K562 (cell line): Measurements from ENCODE around the gene DCPS. TPM values are rescaled to one million over a fixed set of nuclear protein-coding genes. Genes with fewer than 3 reads are reported as not detected.

Source experiments
- ATAC-seq: fragments of 200-7000 bp; cut with Tn5 transposase; 3 replicates; pipeline ENCODE4 v1.9.1; 2020; ENCODE audit warnings: moderate library complexity
- BruUV-seq: library from RNA; stranded (reverse); fragments of 400-500 nt; replicated peaks from 2 replicates; lab custom pipeline; 2021; lab: Mats Ljungman, UMichigan
- CTCF ChIA-PET: fragments of 300-600 bp; formaldehyde crosslinking; extraction: SDS; loops from one replicate; lab custom pipeline; 2021; ENCODE audit warnings: low intra/inter-chr PET ratio; lab: Yijun Ruan, JAX
- POLR2A ChIA-PET: fragments of 300-600, 350-650 bp; sonication (Branson Sonifier 250); formaldehyde crosslinking; extraction: SDS; loops from one replicate; lab custom pipeline; 2021; ENCODE audit warnings: antibody characterized with exemption, inconsistent platforms; lab: Yijun Ruan, JAX
- DNase-seq, 4 experiments: peaks; one replicate each; pipeline versions ENCODE4 v3.0.0 to v3.0.0-alpha.2; 2011 to 2018; ENCODE audit warnings: low spot score in 3 of 4, mixed read lengths in 3 of 4; ENCODE audit errors: extremely low read depth in 1 of 4
- FAIRE-seq: peaks from 2 replicates; lab custom pipeline; 2011; peaks lifted over from hg19 to GRCh38; lab: Jason Lieb, UNC
- H2AFZ ChIP-seq: 2 replicates; pipeline ENCODE4 v1.6.0; 2011; ENCODE audit warnings: low read depth, low read length, control low read depth, inconsistent platforms
- H3K27ac ChIP-seq: fragments of 200-600 bp; 3 replicates; pipeline ENCODE4 v1.8.0; 2011; ENCODE audit warnings: low read depth, mild to moderate bottlenecking, control low read depth, inconsistent platforms, low read length, moderate library complexity, mixed read lengths; ENCODE audit errors: extremely low read depth
- H3K27me3 ChIP-seq, 2 experiments: fragments of 300-600 bp in 1 of 2; 2 replicates in 1 of 2; 3 replicates in 1 of 2; pipeline versions ENCODE4 v1.6.0 to v1.8.0; 2011; ENCODE audit warnings: inconsistent platforms in 2 of 2, low read length in 2 of 2, mild to moderate bottlenecking in 1 of 2, mixed read lengths in 1 of 2, moderate library complexity in 1 of 2; ENCODE audit not compliant: control insufficient read depth in 2 of 2, insufficient read depth in 2 of 2
- H3K36me3 ChIP-seq: fragments of 300-600 bp; 3 replicates; pipeline ENCODE4 v1.8.0; 2011; ENCODE audit warnings: mild to moderate bottlenecking, low read length, inconsistent platforms; ENCODE audit not compliant: control insufficient read depth, insufficient read depth
- H3K4me1 ChIP-seq, 2 experiments: fragments of 200-600 bp in 1 of 2; replicated peaks in 1 of 2; 2 replicates in 1 of 2; 3 replicates in 1 of 2; pipeline versions ENCODE4 v1.5.1 to v1.8.0; 2011; ENCODE audit warnings: inconsistent platforms in 2 of 2, low read length in 2 of 2, mild to moderate bottlenecking in 1 of 2, mixed read lengths in 1 of 2, moderate library complexity in 1 of 2; ENCODE audit not compliant: control insufficient read depth in 2 of 2, insufficient read depth in 2 of 2
- H3K4me2 ChIP-seq: 2 replicates; pipeline ENCODE4 v1.6.1; 2011; ENCODE audit warnings: low read length, control low read depth, inconsistent platforms, mixed read lengths; ENCODE audit not compliant: insufficient read depth
- H3K4me3 ChIP-seq: fragments of 200-600 bp; sonication (generic), shearing (Covaris generic); 2 replicates; pipeline ENCODE4 v1.5.1; 2016; ENCODE audit warnings: control low read depth, inconsistent platforms
- H3K79me2 ChIP-seq: fragments of 200-600 bp; 3 replicates; pipeline ENCODE4 v1.8.0; 2011; ENCODE audit warnings: low read length, inconsistent platforms; ENCODE audit not compliant: control insufficient read depth, insufficient read depth
- H3K9ac ChIP-seq, 2 experiments: 2 replicates each; pipeline versions ENCODE4 v1.6.0 to v1.6.1; 2011; ENCODE audit warnings: low read depth in 2 of 2, low read length in 2 of 2, control low read depth in 1 of 2, inconsistent platforms in 1 of 2, mild to moderate bottlenecking in 1 of 2, mixed read lengths in 1 of 2; ENCODE audit not compliant: insufficient read depth in 1 of 2
- H3K9me1 ChIP-seq: one replicate; pipeline ENCODE4 v1.6.0; 2011; ENCODE audit warnings: inconsistent platforms, mild to moderate bottlenecking, low read length, moderate library complexity; ENCODE audit not compliant: control insufficient read depth, insufficient read depth
- H3K9me3 ChIP-seq: replicated peaks from 2 replicates; pipeline ENCODE4 v1.5.1; 2011; ENCODE audit warnings: low read depth, low read length, inconsistent platforms; ENCODE audit not compliant: control insufficient read depth, insufficient read depth
- H4K20me1 ChIP-seq: replicated peaks from 2 replicates; pipeline ENCODE4 v1.6.1; 2011; ENCODE audit warnings: low read length, inconsistent platforms, mixed read lengths; ENCODE audit not compliant: control insufficient read depth, insufficient read depth
- E2F3 ChIP-seq: fragments of 250-450 bp; sonication (Bioruptor Pico); IDR thresholded peaks from 2 replicates; pipeline ENCODE4 v1.4.0; 2020; ENCODE audit warnings: mild to moderate bottlenecking
- ETV5 ChIP-seq: sonication (generic); formaldehyde crosslinking; IDR thresholded peaks from 2 replicates; pipeline ENCODE4 v1.4.0; 2020; ENCODE audit warnings: low read depth, mild to moderate bottlenecking, missing genetic modification reagents
- KDM1A ChIP-seq, 2 experiments: fragments of 450-650 bp; IDR thresholded peaks; 2 replicates each; pipeline ENCODE4 v1.6.1; 2016; ENCODE audit warnings: mild to moderate bottlenecking in 2 of 2
- NFIC ChIP-seq: fragments of 450-650 bp; IDR thresholded peaks from 2 replicates; pipeline ENCODE4 v1.6.1; 2017; ENCODE audit warnings: mild to moderate bottlenecking, inconsistent platforms
- POLR2A ChIP-seq: fragments of 450-650 bp; conservative IDR thresholded peaks from 2 replicates; pipeline ENCODE4 v1.6.1; 2016
- SREBF1 ChIP-seq: fragments of 150-350 bp; IDR thresholded peaks from 2 replicates; pipeline ENCODE4 v1.6.1; 2014; ENCODE audit warnings: antibody characterized with exemption, low read depth, low read length, borderline replicate concordance
- TAL1 ChIP-seq: fragments of 450-650 bp; IDR thresholded peaks from 2 replicates; pipeline ENCODE4 v1.6.1; 2016; ENCODE audit warnings: mild to moderate bottlenecking
- TEAD4 ChIP-seq, 2 experiments: sonication (generic) in 1 of 2; formaldehyde crosslinking in 1 of 2; IDR thresholded peaks; 2 replicates each; pipeline versions ENCODE4 v1.6.1 to v1.8.0; 2012 to 2022; ENCODE audit warnings: borderline replicate concordance in 1 of 2, inconsistent platforms in 1 of 2, low read length in 1 of 2, mild to moderate bottlenecking in 1 of 2, missing genetic modification reagents in 1 of 2
- ZNF408 ChIP-seq: fragments of 250-450 bp; sonication (Bioruptor Pico); IDR thresholded peaks from 2 replicates; pipeline ENCODE4 v1.4.0; 2020; ENCODE audit warnings: low read depth, mild to moderate bottlenecking, moderate library complexity
- WGBS: fragments of 100-300 bp; shearing (Covaris generic); methylation state at CpG from one replicate; pipeline ENCODE4 v1.1.6; 2016; ENCODE audit warnings: low coverage, mixed read lengths; ENCODE audit not compliant: insufficient coverage; ENCODE audit errors: missing lambda C conversion rate; 5-methylcytosine and 5-hydroxymethylcytosine counted together
- in situ Hi-C: fragments of 300-500 bp; cut with MboI; formaldehyde crosslinking; loops from 4 replicates; pipeline ENCODE4 v1.15.0; 2018; ENCODE audit warnings: inconsistent platforms, mixed read lengths
- intact Hi-C: fragments of 100-400 bp; cut with micrococcal nuclease; formaldehyde crosslinking; loops from 2 replicates; pipeline ENCODE4 v1.14.2; 2022
- polyA plus RNA-seq, 8 experiments: library from polyadenylated mRNA; depleted of rRNA in 4 of 8; stranded (reverse) in 5 of 8; unstranded in 3 of 8; fragments of >200 nt; fragmentation: Nextera tagmentation in 2 of 8; fragmentation: Illumina TruSeq in 1 of 8; extraction: Ambion mirVana in 2 of 8; extraction: Trizol in 1 of 8; gene quantifications; 2 replicates each; pipeline versions ENCODE4 v1.2.1 to v1.2.3, GENCODE V29; 2011 to 2014; ENCODE audit warnings: inconsistent platforms in 1 of 8, missing spikeins in 1 of 8
- total RNA-seq, 7 experiments: library from RNA; depleted of rRNA in 6 of 7; stranded (reverse); fragments of >200 nt in 6 of 7; fragmentation: Illumina TruSeq in 2 of 7; extraction: Trizol in 2 of 7; gene quantifications; 2 replicates each; pipeline versions ENCODE4 v1.2.1 to v1.2.3, GENCODE V29; 2011 to 2021; ENCODE audit warnings: low replicate concordance in 1 of 7
- TF ChIP-seq, protein P1 (sequence below): sonication (generic); formaldehyde crosslinking; IDR thresholded peaks from 2 replicates; pipeline ENCODE4 v1.8.0; 2023; ENCODE audit warnings: missing genetic modification reagents, mild to moderate bottlenecking, borderline replicate concordance
- TF ChIP-seq, protein P2 (sequence below): sonication (generic); formaldehyde crosslinking; IDR thresholded peaks from 2 replicates; pipeline ENCODE4 v1.8.0; 2023; ENCODE audit warnings: mild to moderate bottlenecking, missing genetic modification reagents
- TF ChIP-seq, protein P3 (sequence below): IDR thresholded peaks from 2 replicates; pipeline ENCODE4 v1.6.1; 2016; ENCODE audit warnings: missing genetic modification characterization, missing compliant biosample characterization

Gene DCPS
- total and polyA plus RNA-seq, 9 of the 15 experiments (the other 6 are each of a cell fraction or from before 2014, with no cell fraction given) = 8.7 to 38.1 (median 17.9) TPM

DNA sequence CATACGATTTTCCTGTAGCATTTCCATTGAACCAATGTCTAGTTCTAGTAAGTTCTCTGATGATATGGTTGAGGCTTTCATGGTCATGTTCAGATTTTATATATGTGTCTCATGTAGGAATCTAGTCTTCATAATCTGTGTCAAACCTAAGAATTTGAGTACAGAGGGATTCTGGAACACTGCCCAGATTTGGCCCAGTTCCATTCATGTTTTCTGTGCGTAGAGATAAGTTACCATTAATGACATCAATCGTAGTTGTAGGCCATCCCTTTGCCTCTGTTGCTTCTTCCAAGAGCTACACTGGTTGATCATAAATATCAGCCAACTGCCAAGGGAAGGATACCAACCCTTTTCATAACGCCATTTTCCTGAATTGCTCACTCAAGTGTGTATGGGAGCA, 74.9 kb downstream of the DCPS start:
- POLR2A ChIA-PET = no interaction called here
- Histone ChIP-seq H3K36me3 (no peaks in the 10 kb centered on the region), H3K4me2 (no peak overlapping the region), H3K27ac (no peak overlapping the region), H3K27me3 (no peaks in the 10 kb centered on the region), H3K9ac (no peak overlapping the region), H3K4me1 (peaks cover 0 to 5% of the 10 kb centered on the region in 2 experiments; a peak in 2 of 5 replicates), H3K9me1 (no peaks in the 10 kb centered on the region), H4K20me1 (peaks cover 8% of the 10 kb centered on the region; the same call in 1 of the 2 replicates), H2AFZ (no peak overlapping the region), H3K4me3 (no peak overlapping the region), H3K9me3 (no peaks in the 10 kb centered on the region), H3K79me2 (no peaks in the 10 kb centered on the region)
- intact Hi-C loops = no loop called here
- in situ Hi-C loops = no loop called here
- no TSS peak for BruUV-seq
- 18% methylated on average over 4 of the region's 4 CpGs for WGBS
- CTCF ChIA-PET = no interaction called here
- ATAC-seq (no peak), FAIRE-seq (no peak), DNase-seq (no peak)
- TF ChIP-seq KDM1A (IDR thresholded peaks at IDR 0.05) (peak; percentile 81 to 88), NFIC (peak; percentile 78), TEAD4 (IDR thresholded peaks at IDR 0.05; ENCODE audit: low read length) (0 out of 2 replicates have a peak, but pooled peaks have one; percentile 32), TEAD4 (CRISPR knock-in tag; IDR thresholded peaks at IDR 0.05; ENCODE audit: borderline replicate concordance) (no peak), SREBF1 (no peak), ZNF408 (CRISPR knock-in tag) (no peak), POLR2A (no peak), E2F3 (CRISPR knock-in tag) (no peak), ETV5 (CRISPR knock-in tag) (no peak), TAL1 (0 out of 2 replicates have a peak, but pooled peaks have one; percentile 8)
- TF ChIP-seq, protein P1, sequence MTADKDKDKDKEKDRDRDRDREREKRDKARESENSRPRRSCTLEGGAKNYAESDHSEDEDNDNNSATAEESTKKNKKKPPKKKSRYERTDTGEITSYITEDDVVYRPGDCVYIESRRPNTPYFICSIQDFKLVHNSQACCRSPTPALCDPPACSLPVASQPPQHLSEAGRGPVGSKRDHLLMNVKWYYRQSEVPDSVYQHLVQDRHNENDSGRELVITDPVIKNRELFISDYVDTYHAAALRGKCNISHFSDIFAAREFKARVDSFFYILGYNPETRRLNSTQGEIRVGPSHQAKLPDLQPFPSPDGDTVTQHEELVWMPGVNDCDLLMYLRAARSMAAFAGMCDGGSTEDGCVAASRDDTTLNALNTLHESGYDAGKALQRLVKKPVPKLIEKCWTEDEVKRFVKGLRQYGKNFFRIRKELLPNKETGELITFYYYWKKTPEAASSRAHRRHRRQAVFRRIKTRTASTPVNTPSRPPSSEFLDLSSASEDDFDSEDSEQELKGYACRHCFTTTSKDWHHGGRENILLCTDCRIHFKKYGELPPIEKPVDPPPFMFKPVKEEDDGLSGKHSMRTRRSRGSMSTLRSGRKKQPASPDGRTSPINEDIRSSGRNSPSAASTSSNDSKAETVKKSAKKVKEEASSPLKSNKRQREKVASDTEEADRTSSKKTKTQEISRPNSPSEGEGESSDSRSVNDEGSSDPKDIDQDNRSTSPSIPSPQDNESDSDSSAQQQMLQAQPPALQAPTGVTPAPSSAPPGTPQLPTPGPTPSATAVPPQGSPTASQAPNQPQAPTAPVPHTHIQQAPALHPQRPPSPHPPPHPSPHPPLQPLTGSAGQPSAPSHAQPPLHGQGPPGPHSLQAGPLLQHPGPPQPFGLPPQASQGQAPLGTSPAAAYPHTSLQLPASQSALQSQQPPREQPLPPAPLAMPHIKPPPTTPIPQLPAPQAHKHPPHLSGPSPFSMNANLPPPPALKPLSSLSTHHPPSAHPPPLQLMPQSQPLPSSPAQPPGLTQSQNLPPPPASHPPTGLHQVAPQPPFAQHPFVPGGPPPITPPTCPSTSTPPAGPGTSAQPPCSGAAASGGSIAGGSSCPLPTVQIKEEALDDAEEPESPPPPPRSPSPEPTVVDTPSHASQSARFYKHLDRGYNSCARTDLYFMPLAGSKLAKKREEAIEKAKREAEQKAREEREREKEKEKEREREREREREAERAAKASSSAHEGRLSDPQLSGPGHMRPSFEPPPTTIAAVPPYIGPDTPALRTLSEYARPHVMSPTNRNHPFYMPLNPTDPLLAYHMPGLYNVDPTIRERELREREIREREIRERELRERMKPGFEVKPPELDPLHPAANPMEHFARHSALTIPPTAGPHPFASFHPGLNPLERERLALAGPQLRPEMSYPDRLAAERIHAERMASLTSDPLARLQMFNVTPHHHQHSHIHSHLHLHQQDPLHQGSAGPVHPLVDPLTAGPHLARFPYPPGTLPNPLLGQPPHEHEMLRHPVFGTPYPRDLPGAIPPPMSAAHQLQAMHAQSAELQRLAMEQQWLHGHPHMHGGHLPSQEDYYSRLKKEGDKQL (CRISPR knock-in tag) = no peak
- TF ChIP-seq, protein P2, sequence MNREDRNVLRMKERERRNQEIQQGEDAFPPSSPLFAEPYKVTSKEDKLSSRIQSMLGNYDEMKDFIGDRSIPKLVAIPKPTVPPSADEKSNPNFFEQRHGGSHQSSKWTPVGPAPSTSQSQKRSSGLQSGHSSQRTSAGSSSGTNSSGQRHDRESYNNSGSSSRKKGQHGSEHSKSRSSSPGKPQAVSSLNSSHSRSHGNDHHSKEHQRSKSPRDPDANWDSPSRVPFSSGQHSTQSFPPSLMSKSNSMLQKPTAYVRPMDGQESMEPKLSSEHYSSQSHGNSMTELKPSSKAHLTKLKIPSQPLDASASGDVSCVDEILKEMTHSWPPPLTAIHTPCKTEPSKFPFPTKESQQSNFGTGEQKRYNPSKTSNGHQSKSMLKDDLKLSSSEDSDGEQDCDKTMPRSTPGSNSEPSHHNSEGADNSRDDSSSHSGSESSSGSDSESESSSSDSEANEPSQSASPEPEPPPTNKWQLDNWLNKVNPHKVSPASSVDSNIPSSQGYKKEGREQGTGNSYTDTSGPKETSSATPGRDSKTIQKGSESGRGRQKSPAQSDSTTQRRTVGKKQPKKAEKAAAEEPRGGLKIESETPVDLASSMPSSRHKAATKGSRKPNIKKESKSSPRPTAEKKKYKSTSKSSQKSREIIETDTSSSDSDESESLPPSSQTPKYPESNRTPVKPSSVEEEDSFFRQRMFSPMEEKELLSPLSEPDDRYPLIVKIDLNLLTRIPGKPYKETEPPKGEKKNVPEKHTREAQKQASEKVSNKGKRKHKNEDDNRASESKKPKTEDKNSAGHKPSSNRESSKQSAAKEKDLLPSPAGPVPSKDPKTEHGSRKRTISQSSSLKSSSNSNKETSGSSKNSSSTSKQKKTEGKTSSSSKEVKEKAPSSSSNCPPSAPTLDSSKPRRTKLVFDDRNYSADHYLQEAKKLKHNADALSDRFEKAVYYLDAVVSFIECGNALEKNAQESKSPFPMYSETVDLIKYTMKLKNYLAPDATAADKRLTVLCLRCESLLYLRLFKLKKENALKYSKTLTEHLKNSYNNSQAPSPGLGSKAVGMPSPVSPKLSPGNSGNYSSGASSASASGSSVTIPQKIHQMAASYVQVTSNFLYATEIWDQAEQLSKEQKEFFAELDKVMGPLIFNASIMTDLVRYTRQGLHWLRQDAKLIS (CRISPR knock-in tag) = no peak
- TF ChIP-seq, protein P3, sequence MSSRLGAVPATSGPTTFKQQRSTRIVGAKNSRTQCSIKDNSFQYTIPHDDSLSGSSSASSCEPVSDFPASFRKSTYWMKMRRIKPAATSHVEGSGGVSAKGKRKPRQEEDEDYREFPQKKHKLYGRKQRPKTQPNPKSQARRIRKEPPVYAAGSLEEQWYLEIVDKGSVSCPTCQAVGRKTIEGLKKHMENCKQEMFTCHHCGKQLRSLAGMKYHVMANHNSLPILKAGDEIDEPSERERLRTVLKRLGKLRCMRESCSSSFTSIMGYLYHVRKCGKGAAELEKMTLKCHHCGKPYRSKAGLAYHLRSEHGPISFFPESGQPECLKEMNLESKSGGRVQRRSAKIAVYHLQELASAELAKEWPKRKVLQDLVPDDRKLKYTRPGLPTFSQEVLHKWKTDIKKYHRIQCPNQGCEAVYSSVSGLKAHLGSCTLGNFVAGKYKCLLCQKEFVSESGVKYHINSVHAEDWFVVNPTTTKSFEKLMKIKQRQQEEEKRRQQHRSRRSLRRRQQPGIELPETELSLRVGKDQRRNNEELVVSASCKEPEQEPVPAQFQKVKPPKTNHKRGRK = no peak
